GM12872 (cell line): Measurements from ENCODE around the gene TXNRD2.

ENCODE experiments used
- TF ChIP-seq, protein P1 (sequence below): IDR thresholded peaks from 3 replicates; pipeline ENCODE4 v1.5.1; 2011; ENCODE audit warnings: low read depth, mild to moderate bottlenecking, low read length, moderate library complexity; ENCODE audit not compliant: insufficient read depth

The TXNRD2 gene

DNA sequence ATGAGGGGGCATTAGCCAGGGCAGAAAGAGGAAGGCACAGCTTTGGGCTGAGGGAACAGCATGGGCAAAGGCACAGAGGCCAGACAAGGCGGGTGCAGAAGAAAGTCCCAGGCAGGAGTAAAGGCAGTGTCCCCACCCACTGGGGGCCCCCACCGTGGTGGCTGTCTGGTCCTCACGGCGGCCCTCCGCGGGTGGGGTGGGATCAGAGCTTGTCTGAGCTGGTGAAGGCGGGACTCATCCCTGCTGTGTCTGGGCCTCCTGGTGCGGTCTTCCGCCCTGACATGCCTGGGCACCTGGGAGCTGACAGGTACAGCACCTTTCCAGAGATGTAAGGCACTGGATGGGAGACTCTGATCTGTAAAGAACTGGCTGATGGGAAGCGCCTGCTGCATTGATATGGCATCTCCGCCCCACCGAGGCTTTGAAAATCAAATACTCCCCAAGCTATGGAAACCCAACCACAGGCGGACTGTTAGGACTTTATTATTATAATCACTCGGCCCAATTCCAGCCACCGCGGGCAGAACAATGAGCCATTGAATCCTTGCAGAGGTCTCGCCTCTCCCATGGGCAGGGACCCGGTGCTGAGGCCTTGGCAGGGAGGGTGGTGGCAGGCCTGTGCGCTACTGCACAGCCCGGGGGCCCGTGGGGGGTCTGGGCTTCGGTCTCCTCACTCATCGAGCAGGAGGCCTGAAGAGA is 72.7 kb downstream of the TXNRD2 start:
- TF ChIP-seq, protein P1, sequence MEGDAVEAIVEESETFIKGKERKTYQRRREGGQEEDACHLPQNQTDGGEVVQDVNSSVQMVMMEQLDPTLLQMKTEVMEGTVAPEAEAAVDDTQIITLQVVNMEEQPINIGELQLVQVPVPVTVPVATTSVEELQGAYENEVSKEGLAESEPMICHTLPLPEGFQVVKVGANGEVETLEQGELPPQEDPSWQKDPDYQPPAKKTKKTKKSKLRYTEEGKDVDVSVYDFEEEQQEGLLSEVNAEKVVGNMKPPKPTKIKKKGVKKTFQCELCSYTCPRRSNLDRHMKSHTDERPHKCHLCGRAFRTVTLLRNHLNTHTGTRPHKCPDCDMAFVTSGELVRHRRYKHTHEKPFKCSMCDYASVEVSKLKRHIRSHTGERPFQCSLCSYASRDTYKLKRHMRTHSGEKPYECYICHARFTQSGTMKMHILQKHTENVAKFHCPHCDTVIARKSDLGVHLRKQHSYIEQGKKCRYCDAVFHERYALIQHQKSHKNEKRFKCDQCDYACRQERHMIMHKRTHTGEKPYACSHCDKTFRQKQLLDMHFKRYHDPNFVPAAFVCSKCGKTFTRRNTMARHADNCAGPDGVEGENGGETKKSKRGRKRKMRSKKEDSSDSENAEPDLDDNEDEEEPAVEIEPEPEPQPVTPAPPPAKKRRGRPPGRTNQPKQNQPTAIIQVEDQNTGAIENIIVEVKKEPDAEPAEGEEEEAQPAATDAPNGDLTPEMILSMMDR = no peak

DNA sequence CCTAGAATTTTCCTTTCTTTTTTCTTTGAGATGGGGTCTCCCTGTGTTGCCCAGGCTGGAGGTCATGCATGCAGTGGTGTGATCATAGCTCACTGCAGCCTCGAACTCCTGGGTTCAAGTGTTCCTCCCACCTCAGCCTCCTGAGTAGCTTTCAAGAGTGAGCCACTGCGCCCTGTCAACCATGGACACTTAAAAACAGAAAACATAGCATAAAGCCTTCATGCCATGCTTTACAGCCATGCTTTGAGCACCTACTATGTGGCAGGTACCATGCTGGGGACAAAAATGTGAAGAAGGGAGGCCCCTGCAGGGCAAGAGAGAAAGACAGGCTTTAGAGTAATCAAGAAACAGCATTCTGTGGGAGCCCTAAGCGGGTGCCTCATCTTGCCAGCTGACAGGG is 73.3 kb downstream of the TXNRD2 start:
- TF ChIP-seq, protein P1 = no peak

DNA sequence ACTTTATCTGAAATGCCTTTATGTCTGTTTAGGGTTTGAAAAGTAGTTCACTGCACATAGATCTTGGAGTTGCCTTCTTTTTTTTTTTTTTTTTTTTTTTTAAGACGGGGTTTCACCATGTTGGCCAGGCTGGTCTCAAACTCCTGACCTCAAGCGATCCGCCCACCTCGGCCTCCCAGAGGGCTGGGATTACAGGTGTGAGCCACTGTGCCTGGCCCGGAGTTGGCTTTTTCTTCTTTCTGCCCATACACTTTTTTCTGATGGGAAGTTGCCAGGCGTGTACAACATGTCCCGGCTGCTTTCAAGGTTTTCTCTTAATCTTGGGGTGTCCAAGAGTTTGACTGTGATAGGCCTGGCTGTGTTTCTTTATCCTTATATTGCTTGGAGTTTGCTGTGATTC is 74.0 kb downstream of the TXNRD2 start:
- TF ChIP-seq, protein P1 = no peak

DNA sequence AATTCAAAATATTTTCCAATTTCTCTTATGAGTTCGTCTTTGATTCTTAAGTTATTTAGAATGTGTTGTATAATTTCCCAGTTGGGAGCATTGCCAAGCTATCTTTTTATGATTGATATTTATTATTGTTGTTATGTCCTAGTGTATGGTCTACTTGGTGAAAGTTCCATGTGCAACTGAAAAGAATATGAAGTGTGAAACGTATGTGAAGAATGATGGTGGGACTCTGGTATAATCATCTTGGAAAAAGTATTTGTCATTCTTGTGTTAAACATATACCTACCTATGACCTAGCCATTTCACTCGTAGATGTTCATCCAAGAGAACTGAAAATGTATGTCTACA is 75.0 kb downstream of the TXNRD2 start:
- TF ChIP-seq, protein P1 = no peak

DNA sequence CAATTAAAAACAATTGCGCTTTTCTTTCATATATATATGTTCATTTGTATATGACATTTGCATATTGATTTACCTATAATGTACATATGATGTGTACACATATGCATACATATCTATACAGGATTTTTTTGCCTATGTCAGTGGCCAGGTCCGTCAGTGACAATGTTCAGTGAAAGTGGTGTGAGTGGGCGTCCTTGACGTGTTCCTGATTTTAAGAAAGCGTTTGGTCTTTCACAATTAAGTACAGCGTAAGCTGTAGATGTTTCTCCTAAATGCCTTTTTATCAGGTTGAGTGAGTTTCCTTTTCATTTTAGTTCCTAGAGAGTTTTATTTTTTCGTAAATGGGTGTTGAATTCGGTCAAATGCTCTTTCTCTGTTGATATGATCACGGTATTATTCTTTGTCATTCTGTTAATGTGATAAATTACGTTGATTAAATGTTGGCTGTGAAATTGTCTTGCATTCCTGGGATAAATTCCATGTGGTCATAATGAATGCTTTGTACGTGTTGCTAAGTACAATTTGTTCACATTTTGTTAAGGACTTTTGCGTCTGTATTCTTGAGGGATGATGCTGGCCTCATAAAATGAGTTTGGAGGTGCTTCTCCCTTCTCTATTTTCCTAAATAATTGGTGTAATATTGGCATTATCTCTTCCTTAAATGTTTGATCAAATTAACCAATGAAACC is 76.3 kb downstream of the TXNRD2 start:
- TF ChIP-seq, protein P1 = no peak

DNA sequence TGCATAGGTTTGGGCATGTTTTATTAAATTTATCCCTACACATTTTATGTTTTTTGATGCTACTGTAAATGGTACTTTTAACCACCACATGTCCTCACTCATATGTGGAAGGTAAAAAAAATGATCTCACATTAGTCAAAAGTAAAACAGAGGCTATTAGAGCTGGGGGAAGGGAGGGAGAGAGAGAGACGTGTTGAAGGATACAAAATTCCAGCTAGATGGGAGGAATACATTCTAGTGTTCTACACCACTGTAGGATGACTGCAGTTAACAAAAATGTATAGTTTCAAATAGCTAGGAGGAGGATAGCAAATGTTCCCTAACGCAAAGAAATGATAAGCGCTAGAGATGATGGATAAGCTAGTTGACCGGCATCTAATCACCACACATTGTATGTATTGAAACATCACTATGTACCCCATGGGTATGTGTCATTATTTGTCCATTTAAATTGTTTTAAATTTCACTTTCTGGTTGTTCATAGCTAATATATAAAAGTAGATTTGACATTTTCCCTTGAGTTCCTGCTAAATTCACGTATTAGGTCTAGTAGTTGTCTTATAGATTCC is 77.0 kb downstream of the TXNRD2 start:
- TF ChIP-seq, protein P1 = no peak

DNA sequence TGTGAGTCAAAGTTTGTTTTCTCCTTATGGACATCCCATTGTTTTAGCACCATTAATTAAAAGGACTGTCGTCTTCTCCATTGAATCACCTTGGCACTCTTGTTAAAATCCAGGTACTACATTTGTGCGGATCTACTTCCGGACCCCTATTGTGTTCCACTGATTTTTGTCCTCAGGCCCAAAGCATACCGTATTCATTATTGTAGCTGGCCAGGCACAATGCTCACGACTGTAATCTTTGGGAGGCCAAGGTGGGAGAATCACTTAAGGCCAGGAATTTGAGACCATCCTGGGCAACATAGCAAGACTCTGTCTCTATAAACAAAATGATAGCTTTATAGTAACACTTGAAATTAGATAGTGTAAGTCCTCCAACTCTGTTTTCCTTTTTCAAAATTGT is 78.0 kb downstream of the TXNRD2 start:
- TF ChIP-seq, protein P1 = no peak
